Parathyroid adenoma (tissue), 2 donors: ENCODE data around the gene PTPRT.
A peak's percentile ranks its signal among the peaks of the same experiment; 100 is the strongest.

ENCODE experiments used
- H2AFZ ChIP-seq: fragments of 300-600 bp; sonication (generic); one replicate; pipeline ENCODE4 v1.7.0; 2017; ENCODE audit warnings: antibody characterized with exemption, mild to moderate bottlenecking
- H3K27ac ChIP-seq: fragments of 300-600 bp; sonication (generic); one replicate; pipeline ENCODE4 v1.7.0; 2017
- H3K27me3 ChIP-seq: fragments of 300-600 bp; sonication (generic); one replicate; pipeline ENCODE4 v1.7.0; 2017; ENCODE audit warnings: low read length; ENCODE audit not compliant: control insufficient read depth, insufficient read depth
- H3K36me3 ChIP-seq: fragments of 300-600 bp; sonication (generic); one replicate; pipeline ENCODE4 v1.7.0; 2017; ENCODE audit warnings: low read length; ENCODE audit not compliant: control insufficient read depth, insufficient read depth
- H3K4me1 ChIP-seq: fragments of 300-600 bp; sonication (generic); one replicate; pipeline ENCODE4 v1.7.0; 2017; ENCODE audit warnings: control low read depth
- H3K4me2 ChIP-seq: fragments of 300-600 bp; sonication (generic); one replicate; pipeline ENCODE4 v1.7.0; 2017; ENCODE audit warnings: low read length
- H3K4me3 ChIP-seq: fragments of 300-600 bp; sonication (generic); one replicate; pipeline ENCODE4 v1.7.0; 2017; ENCODE audit warnings: low read depth, low read length
- H3K79me2 ChIP-seq: fragments of 300-600 bp; sonication (generic); one replicate; pipeline ENCODE4 v1.7.0; 2017; ENCODE audit warnings: control low read depth
- H3K9ac ChIP-seq: fragments of 300-600 bp; sonication (generic); one replicate; pipeline ENCODE4 v1.7.0; 2017; ENCODE audit warnings: mild to moderate bottlenecking
- H3K9me3 ChIP-seq: fragments of 300-600 bp; sonication (generic); one replicate; pipeline ENCODE4 v1.7.0; 2017; ENCODE audit warnings: low read length; ENCODE audit not compliant: control insufficient read depth
- TF ChIP-seq, protein P1 (sequence below): fragments of 300-600 bp; sonication (generic); IDR thresholded peaks from one replicate; pipeline ENCODE4 v1.7.0; 2017; ENCODE audit warnings: antibody characterized with exemption, mild to moderate bottlenecking
- donor health status: primary hyperparathyroidism.

PTPRT gene

DNA sequence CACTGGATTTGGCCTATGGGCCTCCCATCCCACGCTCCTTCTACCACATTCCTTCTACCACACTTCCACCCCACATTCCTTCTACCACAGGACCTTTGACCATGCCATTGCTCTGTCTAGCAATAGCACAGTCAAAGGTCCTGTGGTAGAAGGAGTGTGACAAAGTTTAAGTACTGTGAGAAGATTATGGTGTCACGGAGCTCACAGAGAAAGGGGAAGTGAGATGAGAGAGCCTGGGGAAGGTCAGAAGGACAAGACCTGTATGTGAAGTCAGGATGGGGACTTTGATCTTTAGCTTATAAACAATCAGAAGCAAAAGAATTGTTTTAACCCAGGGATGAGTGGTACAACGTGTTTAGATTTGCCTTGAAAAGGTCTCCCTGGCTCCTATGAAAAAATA, 1003.4 kb downstream of the PTPRT start:
- Histone ChIP-seq H3K79me2 (no peaks in the 10 kb centered on the region), H3K27me3 (no peaks in the 10 kb centered on the region), H3K4me1 (peaks cover 12% of the 10 kb centered on the region), H3K4me3 (no peak overlapping the region), H3K9me3 (no peaks in the 10 kb centered on the region), H3K27ac (no peak overlapping the region), H3K36me3 (no peaks in the 10 kb centered on the region), H3K4me2 (no peak overlapping the region), H3K9ac (no peak overlapping the region), H2AFZ (no peak overlapping the region)
- TF ChIP-seq, protein P1, sequence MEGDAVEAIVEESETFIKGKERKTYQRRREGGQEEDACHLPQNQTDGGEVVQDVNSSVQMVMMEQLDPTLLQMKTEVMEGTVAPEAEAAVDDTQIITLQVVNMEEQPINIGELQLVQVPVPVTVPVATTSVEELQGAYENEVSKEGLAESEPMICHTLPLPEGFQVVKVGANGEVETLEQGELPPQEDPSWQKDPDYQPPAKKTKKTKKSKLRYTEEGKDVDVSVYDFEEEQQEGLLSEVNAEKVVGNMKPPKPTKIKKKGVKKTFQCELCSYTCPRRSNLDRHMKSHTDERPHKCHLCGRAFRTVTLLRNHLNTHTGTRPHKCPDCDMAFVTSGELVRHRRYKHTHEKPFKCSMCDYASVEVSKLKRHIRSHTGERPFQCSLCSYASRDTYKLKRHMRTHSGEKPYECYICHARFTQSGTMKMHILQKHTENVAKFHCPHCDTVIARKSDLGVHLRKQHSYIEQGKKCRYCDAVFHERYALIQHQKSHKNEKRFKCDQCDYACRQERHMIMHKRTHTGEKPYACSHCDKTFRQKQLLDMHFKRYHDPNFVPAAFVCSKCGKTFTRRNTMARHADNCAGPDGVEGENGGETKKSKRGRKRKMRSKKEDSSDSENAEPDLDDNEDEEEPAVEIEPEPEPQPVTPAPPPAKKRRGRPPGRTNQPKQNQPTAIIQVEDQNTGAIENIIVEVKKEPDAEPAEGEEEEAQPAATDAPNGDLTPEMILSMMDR = no peak

DNA sequence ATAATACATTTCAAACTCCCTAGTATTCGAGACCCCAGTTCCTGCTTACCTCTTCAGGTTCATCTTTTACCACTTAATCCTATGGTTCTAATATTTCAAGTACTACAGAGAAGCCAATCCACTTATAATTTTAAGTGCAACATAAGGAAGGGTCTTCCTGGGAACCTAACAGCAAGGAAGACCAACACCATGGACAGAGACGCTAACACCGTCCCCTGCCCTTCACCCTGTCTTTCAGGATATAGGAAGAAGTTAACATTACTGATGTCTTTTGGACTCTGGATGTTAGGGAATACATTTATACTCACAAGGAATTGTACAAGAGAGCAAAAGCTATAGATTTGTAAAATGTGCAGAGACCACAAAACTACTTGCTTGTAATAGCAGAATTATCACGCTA, 1006.6 kb downstream of the PTPRT start:
- Histone ChIP-seq H3K79me2 (no peaks in the 10 kb centered on the region), H3K4me1 (no peaks in the 10 kb centered on the region), H3K36me3 (no peaks in the 10 kb centered on the region), H3K9me3 (no peaks in the 10 kb centered on the region), H3K27ac (no peak overlapping the region), H2AFZ (no peak overlapping the region), H3K9ac (no peak overlapping the region), H3K27me3 (no peaks in the 10 kb centered on the region), H3K4me2 (no peak overlapping the region), H3K4me3 (no peak overlapping the region)
- TF ChIP-seq, protein P1 = no peak

DNA sequence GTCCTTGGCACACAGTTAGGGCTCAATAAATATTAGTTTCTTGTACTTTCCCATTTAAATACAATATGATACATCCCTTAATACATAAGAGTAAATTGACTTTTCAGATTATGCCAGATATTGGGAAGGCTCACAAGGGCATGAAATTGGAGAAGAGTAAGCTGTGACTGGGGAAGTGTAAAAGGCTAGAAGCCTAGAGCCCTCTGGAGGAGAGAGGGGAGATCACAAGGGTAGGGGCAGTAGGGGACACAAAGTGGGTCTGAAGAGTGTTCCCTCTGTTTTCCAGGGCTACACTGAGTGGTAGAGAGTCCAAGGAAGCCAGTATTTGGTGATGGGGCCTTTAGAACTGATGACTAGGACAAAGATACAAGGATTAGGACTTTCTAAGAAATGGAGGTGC, 1008.6 kb downstream of the PTPRT start:
- Histone ChIP-seq H2AFZ (no peak overlapping the region), H3K36me3 (no peaks in the 10 kb centered on the region), H3K4me2 (no peak overlapping the region), H3K27ac (no peak overlapping the region), H3K79me2 (no peaks in the 10 kb centered on the region), H3K27me3 (no peaks in the 10 kb centered on the region), H3K9ac (no peak overlapping the region), H3K9me3 (no peaks in the 10 kb centered on the region), H3K4me3 (no peak overlapping the region), H3K4me1 (no peaks in the 10 kb centered on the region)
- TF ChIP-seq, protein P1 = peak; percentile 17

DNA sequence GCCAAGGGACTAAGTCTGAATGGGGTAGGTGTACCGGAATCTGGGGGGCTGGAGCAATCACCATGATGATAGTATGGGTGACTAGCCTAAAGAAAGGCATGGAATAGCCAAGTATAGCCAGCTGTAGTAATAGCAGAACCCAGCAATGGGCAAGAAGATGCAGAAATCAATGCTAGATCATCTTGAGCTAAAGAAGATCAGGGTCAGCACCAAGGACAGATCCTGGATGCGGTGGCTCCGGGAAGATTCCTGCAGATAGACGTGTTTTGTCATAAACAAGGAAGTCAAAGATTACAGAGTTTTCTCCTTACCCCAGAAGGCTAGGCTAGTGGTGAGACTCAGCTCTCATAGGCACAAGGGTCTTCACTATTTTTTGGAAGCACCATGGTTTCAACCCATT, 1009.9 kb downstream of the PTPRT start:
- no peak overlapping the region for H3K4me2 ChIP-seq
- H3K36me3 ChIP-seq = no peaks in the 10 kb centered on the region
- H2AFZ ChIP-seq = no peak overlapping the region
- H3K9ac ChIP-seq = no peak overlapping the region
- no peaks in the 10 kb centered on the region for H3K79me2 ChIP-seq
- no peaks in the 10 kb centered on the region for H3K27me3 ChIP-seq
- H3K27ac ChIP-seq = no peak overlapping the region
- H3K4me1 ChIP-seq = no peaks in the 10 kb centered on the region
- TF ChIP-seq, protein P1 = no peak
- H3K9me3 ChIP-seq = no peaks in the 10 kb centered on the region
- H3K4me3 ChIP-seq = no peak overlapping the region

DNA sequence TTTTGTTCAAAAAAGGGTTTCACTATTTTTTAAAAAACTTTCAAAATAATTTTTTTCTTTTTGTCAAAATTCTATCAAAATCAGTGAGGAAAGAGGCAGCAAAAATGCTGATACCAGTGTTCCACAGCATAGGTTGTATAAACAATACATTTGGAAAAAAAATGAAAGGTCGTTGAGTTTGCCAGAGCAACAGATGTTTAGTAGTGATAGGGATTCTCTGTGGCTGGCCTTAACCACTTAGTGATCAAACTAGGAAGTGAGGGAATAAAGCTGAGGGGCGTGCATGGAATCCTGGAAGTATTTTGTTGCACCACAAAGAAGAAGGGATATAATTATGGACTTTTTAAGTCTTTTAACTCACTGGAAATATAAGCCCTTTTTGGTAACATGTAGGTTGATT, 1016.3 kb downstream of the PTPRT start:
- H3K79me2 ChIP-seq = no peaks in the 10 kb centered on the region
- H3K4me1 ChIP-seq = peaks cover 11% of the 10 kb centered on the region
- H3K4me3 ChIP-seq = no peak overlapping the region
- TF ChIP-seq, protein P1 = no peak
- no peak overlapping the region for H3K9ac ChIP-seq
- no peaks in the 10 kb centered on the region for H3K9me3 ChIP-seq
- H2AFZ ChIP-seq = no peak overlapping the region
- H3K27ac ChIP-seq = no peak overlapping the region
- no peaks in the 10 kb centered on the region for H3K36me3 ChIP-seq
- no peaks in the 10 kb centered on the region for H3K27me3 ChIP-seq
- H3K4me2 ChIP-seq = no peak overlapping the region
